Neuronal stem cell (in vitro differentiated cells): ENCODE data around the gene DHRS2.
"Not testable (repeated sequence)": the region's sequence is repeated elsewhere in the genome, so short reads cannot be mapped to it uniquely, and the experiment has no call there.

Source experiments
- DNase-seq: peaks from one replicate; pipeline ENCODE4 v3.0.0-alpha.2; 2013; ENCODE audit warnings: low spot score
- H2AFZ ChIP-seq: one replicate; pipeline ENCODE4 v1.6.1; 2013; ENCODE audit warnings: mild to moderate bottlenecking, low read length, inconsistent platforms
- H2AK5ac ChIP-seq: 2 replicates; pipeline ENCODE4 v1.6.1; 2013; ENCODE audit warnings: low read depth, mild to moderate bottlenecking, inconsistent platforms, low read length, moderate library complexity, mixed read lengths
- H2BK120ac ChIP-seq: 2 replicates; pipeline ENCODE4 v1.6.1; 2013; ENCODE audit warnings: low read depth, mild to moderate bottlenecking, inconsistent platforms, low read length, moderate library complexity, mixed read lengths
- H2BK12ac ChIP-seq: one replicate; pipeline ENCODE4 v1.6.1; 2013; ENCODE audit warnings: low read length, inconsistent platforms
- H2BK15ac ChIP-seq: 2 replicates; pipeline ENCODE4 v1.6.1; 2013; ENCODE audit warnings: mild to moderate bottlenecking, low read length, inconsistent platforms, mixed read lengths
- H2BK5ac ChIP-seq: one replicate; pipeline ENCODE4 v1.6.1; 2013; ENCODE audit warnings: inconsistent platforms, mild to moderate bottlenecking, low read length, moderate library complexity
- H3K14ac ChIP-seq: one replicate; pipeline ENCODE4 v1.6.1; 2013; ENCODE audit warnings: low read length, inconsistent platforms
- H3K18ac ChIP-seq: 2 replicates; pipeline ENCODE4 v1.6.1; 2013; ENCODE audit warnings: low read length, inconsistent platforms
- H3K23ac ChIP-seq: 2 replicates; pipeline ENCODE4 v1.6.1; 2013; ENCODE audit warnings: low read depth, mild to moderate bottlenecking, mixed read lengths, low read length, inconsistent platforms; ENCODE audit not compliant: poor library complexity
- H3K27ac ChIP-seq: replicated peaks from 3 replicates; pipeline ENCODE4 v1.5.1; 2013; ENCODE audit warnings: low read length, inconsistent platforms
- H3K27me3 ChIP-seq, 3 experiments: 2 replicates each; pipeline ENCODE4 v1.6.1; 2013; ENCODE audit warnings: low read length in 3 of 3, mild to moderate bottlenecking in 2 of 3, inconsistent platforms in 1 of 3, low read depth in 1 of 3, mixed read lengths in 1 of 3, moderate library complexity in 1 of 3; ENCODE audit not compliant: control insufficient read depth in 3 of 3, insufficient read depth in 3 of 3
- H3K36me3 ChIP-seq, 2 donors: replicated peaks in 1 of 2; 2 replicates each; pipeline ENCODE4 v1.6.1; 2013; ENCODE audit warnings: low read length in 2 of 2; ENCODE audit not compliant: control insufficient read depth in 2 of 2, insufficient read depth in 2 of 2
- H3K4ac ChIP-seq: 2 replicates; pipeline ENCODE4 v1.6.1; 2013; ENCODE audit warnings: inconsistent platforms, mild to moderate bottlenecking, low read length, moderate library complexity
- H3K4me1 ChIP-seq, 2 donors: 1 replicate in 1 of 2; 2 replicates in 1 of 2; pipeline ENCODE4 v1.6.1; 2013; ENCODE audit warnings: low read length in 2 of 2, low read depth in 1 of 2; ENCODE audit not compliant: control insufficient read depth in 2 of 2, insufficient read depth in 1 of 2
- H3K4me2 ChIP-seq: one replicate; pipeline ENCODE4 v1.6.1; 2013; ENCODE audit warnings: mild to moderate bottlenecking, low read length, inconsistent platforms; ENCODE audit not compliant: insufficient read depth, poor library complexity, severe bottlenecking
- H3K4me3 ChIP-seq, 2 donors: 2 replicates each; pipeline ENCODE4 v1.5.1; 2013; ENCODE audit warnings: low read length in 2 of 2, mild to moderate bottlenecking in 2 of 2, inconsistent platforms in 1 of 2, moderate library complexity in 1 of 2
- H3K79me1 ChIP-seq: one replicate; pipeline ENCODE4 v1.6.1; 2013; ENCODE audit warnings: low read depth, mild to moderate bottlenecking, inconsistent platforms, low read length, moderate library complexity
- H3K9ac ChIP-seq: one replicate; pipeline ENCODE4 v1.6.1; 2013; ENCODE audit warnings: mild to moderate bottlenecking, low read depth, low read length, inconsistent platforms; ENCODE audit not compliant: poor library complexity
- H3K9me3 ChIP-seq, 2 donors: replicated peaks in 1 of 2; 2 replicates each; pipeline versions ENCODE3 to v1.6.1; 2013; ENCODE audit warnings: low read length in 2 of 2, mild to moderate bottlenecking in 2 of 2, inconsistent platforms in 1 of 2, low read depth in 1 of 2, mixed read lengths in 1 of 2, moderate library complexity in 1 of 2; ENCODE audit not compliant: control insufficient read depth in 2 of 2, insufficient read depth in 1 of 2
- H4K8ac ChIP-seq: one replicate; pipeline ENCODE4 v1.6.1; 2013; ENCODE audit warnings: low read depth, mild to moderate bottlenecking, inconsistent platforms, low read length, moderate library complexity
- H4K91ac ChIP-seq: one replicate; pipeline ENCODE4 v1.6.1; 2013; ENCODE audit warnings: low read length, low read depth, mild to moderate bottlenecking, inconsistent platforms; ENCODE audit not compliant: poor library complexity
- WGBS, 2 donors: extraction: QIAGEN DNeasy Blood & Tissue Kit; methylation state at CpG; one replicate each; pipeline ENCODE4 v1.1.7; 2013; ENCODE audit warnings: missing lambda C conversion rate in 2 of 2, mixed read lengths in 1 of 2; ENCODE audit not compliant: insufficient read length in 2 of 2, insufficient replicate concordance in 1 of 2; ENCODE audit errors: extremely low coverage in 2 of 2; 5-methylcytosine and 5-hydroxymethylcytosine counted together

The DHRS2 gene

DNA sequence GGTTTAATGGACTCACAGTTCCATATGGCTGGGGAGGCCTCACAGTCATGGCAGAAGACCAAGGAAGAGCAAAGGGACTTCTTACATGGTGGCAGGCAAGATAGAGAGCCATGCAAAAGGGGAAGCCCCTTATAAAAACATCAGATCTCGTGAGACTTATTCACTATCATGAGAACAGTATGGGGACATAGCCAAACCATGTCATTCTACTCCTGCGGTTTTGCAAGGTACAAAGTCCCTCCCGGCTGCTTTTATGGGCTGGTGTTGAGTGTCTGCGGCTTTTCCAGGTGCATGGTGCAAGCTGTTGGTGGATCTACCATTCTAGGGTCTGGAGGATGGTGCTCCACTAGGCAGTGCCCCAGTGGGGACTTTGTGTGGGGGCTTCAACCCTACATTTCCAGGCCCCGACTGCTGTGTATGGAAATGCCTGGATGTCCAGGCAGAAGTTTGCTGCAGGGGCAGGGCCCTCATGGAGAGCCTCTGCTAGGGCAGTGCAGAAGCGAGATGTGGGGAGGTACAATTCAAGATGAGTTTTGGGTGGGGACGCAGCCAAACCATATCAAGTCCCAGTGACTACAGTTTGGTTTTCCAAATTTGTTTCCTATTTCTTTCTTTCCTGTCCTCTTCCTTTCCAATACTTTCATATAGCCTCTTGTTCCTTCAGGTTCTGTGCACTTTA, 26.6 kb upstream of the DHRS2 start:
- peaks cover 0 to 17% (median 0%) of the 10 kb centered on the region in 3 experiments for H3K27me3 ChIP-seq
- H2BK15ac ChIP-seq, H3K4me2 ChIP-seq, H3K14ac ChIP-seq, H3K23ac ChIP-seq, H2AK5ac ChIP-seq, H3K4me3 ChIP-seq, H2AFZ ChIP-seq, H2BK120ac ChIP-seq, H3K79me1 ChIP-seq, H3K36me3 ChIP-seq, H4K91ac ChIP-seq, DNase-seq, H3K4me1 ChIP-seq, H2BK12ac ChIP-seq, H3K9ac ChIP-seq, H3K18ac ChIP-seq, H3K4ac ChIP-seq, H2BK5ac ChIP-seq, H3K27ac ChIP-seq, H4K8ac ChIP-seq, H3K9me3 ChIP-seq: not testable (repeated sequence)
- WGBS, 2 donors = no CpG with 5 or more reads among the region's 7 CpGs

DNA sequence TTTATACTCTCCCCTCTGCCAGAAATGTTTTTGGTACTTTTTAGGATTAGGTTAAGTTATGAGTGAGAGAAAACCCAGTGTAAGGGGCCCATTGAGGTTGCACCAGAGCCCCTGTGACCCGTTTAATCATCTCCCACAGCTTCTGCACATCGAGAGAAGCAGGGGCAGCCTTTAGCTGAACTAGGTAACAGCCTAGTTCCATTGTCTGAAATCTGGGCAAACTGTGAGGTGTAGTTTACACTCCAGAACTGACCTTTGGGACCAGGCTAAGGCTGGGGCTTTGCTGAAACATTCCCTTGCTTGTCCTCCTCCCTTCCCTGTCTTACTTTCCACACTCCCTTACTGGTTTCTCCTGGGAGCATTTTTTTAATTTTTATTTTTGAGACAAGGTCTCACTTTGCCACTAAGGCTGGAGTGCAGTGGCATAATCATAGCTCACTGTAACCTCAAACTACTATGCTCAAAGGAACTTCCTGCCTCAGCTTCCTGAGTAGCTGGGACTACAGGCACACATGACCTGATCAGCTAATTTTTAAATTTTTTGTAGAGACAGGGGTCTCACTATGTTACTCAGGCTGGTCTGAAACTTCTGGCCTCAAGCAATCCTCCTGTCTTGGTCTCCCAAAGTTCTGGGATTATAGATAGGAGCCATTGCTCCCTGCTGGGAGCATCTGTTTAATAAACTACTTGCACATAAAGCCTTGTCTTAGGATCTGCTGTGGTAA, 25.9 kb upstream of the DHRS2 start:
- Histone ChIP-seq H3K27me3 (peaks cover 0 to 17% (median 0%) of the 10 kb centered on the region in 3 experiments), H2BK12ac (no peak overlapping the region), H3K23ac (no peak overlapping the region), H3K4me3 (no peak overlapping the region), H2AFZ (no peak overlapping the region), H3K4me1 (no peaks in the 10 kb centered on the region), H2BK15ac (no peak overlapping the region), H3K4me2 (no peak overlapping the region), H2BK120ac (no peak overlapping the region), H2AK5ac (no peak overlapping the region), H3K9me3 (peaks cover 0 to 2% of the 10 kb centered on the region in 2 donors), H3K14ac (no peak overlapping the region), H2BK5ac (no peak overlapping the region), H4K91ac (no peak overlapping the region), H3K9ac (no peak overlapping the region), H3K4ac (no peak overlapping the region), H4K8ac (no peak overlapping the region), H3K27ac (no peak overlapping the region), H3K79me1 (no peaks in the 10 kb centered on the region), H3K36me3 (no peaks in the 10 kb centered on the region), H3K18ac (no peak overlapping the region)
- DNase-seq = no peak
- no CpG with 5 or more reads among the region's 2 CpGs for WGBS, 2 donors

DNA sequence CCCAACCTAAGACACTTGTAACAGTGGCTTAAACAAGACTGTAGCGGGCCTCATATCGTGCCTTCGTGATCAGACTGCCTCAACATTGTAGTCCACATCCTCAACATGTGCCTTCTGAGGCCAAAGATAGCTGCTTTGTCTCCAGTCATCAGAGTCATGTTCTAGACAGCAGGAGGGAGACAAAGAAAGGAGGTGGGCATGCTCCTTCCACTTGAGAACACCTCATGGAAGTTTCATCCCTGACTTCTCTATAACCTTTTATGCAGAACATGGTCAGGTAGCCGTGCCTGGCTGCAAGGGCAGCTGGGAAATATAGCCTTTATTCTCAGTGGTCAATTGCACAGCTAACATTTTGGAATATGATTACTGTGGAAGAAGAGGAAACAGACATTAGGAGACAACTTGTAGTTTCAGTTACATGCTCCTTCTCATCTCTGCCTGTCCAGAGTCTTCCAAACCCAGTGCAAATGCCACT, 25.3 kb upstream of the DHRS2 start:
- no peak for DNase-seq
- Histone ChIP-seq H2BK12ac (no peak overlapping the region), H4K91ac (no peak overlapping the region), H2AFZ (no peak overlapping the region), H3K36me3 (no peaks in the 10 kb centered on the region), H3K79me1 (no peaks in the 10 kb centered on the region), H3K4me1 (no peaks in the 10 kb centered on the region), H3K23ac (no peak overlapping the region), H2BK5ac (no peak overlapping the region), H3K18ac (no peak overlapping the region), H3K4ac (no peak overlapping the region), H3K9ac (no peak overlapping the region), H3K4me2 (no peak overlapping the region), H2AK5ac (no peak overlapping the region), H3K4me3 (no peak overlapping the region), H3K27ac (no peak overlapping the region), H3K9me3 (peaks cover 0 to 2% of the 10 kb centered on the region in 2 donors), H3K27me3 (peaks cover 0 to 15% (median 0%) of the 10 kb centered on the region in 3 experiments), H4K8ac (no peak overlapping the region), H2BK15ac (no peak overlapping the region), H2BK120ac (no peak overlapping the region), H3K14ac (no peak overlapping the region)
- no CpG with 5 or more reads among the region's 4 CpGs for WGBS, 2 donors

DNA sequence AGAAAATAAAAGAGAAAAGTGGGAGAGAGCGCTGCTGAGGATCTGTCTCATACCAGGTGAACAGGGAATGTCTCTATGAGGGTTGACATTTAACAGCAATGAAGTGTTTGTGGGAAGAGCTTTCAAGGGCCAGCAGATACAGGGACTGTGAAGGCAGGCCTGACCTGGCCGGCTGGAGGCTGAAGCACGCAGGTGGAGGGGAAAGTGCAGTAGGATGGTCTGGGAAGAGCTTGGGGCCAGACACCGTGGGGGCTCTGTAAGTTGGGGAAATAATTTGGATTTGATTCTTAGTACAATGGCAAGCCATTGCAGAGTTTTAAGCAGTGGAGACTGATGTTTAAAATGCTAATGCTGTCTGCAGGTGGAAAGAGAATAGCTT, 23.8 kb upstream of the DHRS2 start:
- no peak overlapping the region for H3K4ac ChIP-seq
- H3K18ac ChIP-seq = no peak overlapping the region
- no peak overlapping the region for H3K14ac ChIP-seq
- H2BK12ac ChIP-seq = no peak overlapping the region
- H2BK120ac ChIP-seq = no peak overlapping the region
- no peak for DNase-seq
- no peak overlapping the region for H3K4me2 ChIP-seq
- no peak overlapping the region for H4K91ac ChIP-seq
- no peak overlapping the region for H2BK15ac ChIP-seq
- no peaks in the 10 kb centered on the region for H3K79me1 ChIP-seq
- peaks cover 0 to 2% of the 10 kb centered on the region in 2 donors for H3K9me3 ChIP-seq
- no peaks in the 10 kb centered on the region for H3K4me1 ChIP-seq
- no peak overlapping the region for H3K4me3 ChIP-seq
- H3K36me3 ChIP-seq = no peaks in the 10 kb centered on the region
- H2AFZ ChIP-seq = no peak overlapping the region
- no peak overlapping the region for H2AK5ac ChIP-seq
- H4K8ac ChIP-seq = no peak overlapping the region
- no peak overlapping the region for H3K23ac ChIP-seq
- no peak overlapping the region for H3K9ac ChIP-seq
- WGBS, 2 donors = no CpG with 5 or more reads among the region's 4 CpGs
- H3K27ac ChIP-seq = no peak overlapping the region
- peaks cover 0 to 7% (median 0%) of the 10 kb centered on the region in 3 experiments for H3K27me3 ChIP-seq
- H2BK5ac ChIP-seq = no peak overlapping the region
